Measurements from ENCODE around the gene MUC5AC.
"Not testable (repeated sequence)": the region's sequence is repeated elsewhere in the genome, so short reads cannot be mapped to it uniquely, and the experiment has no call there.

The MUC5AC gene

GRCh38 chr11:1164779-1165255, 7.1 kb downstream of the MUC5AC start:
- not testable (repeated sequence) for H3K4me3 ChIP-seq (ENCODE audit: insufficient read depth, low read depth, low read length); H3K27me3 ChIP-seq (ENCODE audit: control insufficient read depth, insufficient read depth, low read length, poor library complexity, severe bottlenecking); H3K9me3 ChIP-seq (ENCODE audit: control insufficient read depth, low read length); H3K4me1 ChIP-seq (ENCODE audit: control insufficient read depth, insufficient read depth, low read length); H3K36me3 ChIP-seq (ENCODE audit: control insufficient read depth, insufficient read depth, low read length); H3K27ac ChIP-seq (ENCODE audit: insufficient read depth, low read depth, low read length, poor library complexity, severe bottlenecking)
- WGBS, 2 experiments: 90 to 91% methylated on average over 10 of the region's 10 CpGs

GRCh38 chr11:1165256-1166041, 7.7 kb downstream of the MUC5AC start:
- 93% methylated on average over 30 of the region's 30 CpGs for WGBS, 2 experiments
- Histone ChIP-seq H3K27me3 (ENCODE audit: control insufficient read depth, insufficient read depth, low read length, poor library complexity, severe bottlenecking) (no peaks in the 10 kb centered on the region), H3K36me3 (ENCODE audit: control insufficient read depth, insufficient read depth, low read length) (no peaks in the 10 kb centered on the region), H3K27ac (ENCODE audit: insufficient read depth, low read depth, low read length, poor library complexity, severe bottlenecking) (no peak overlapping the region), H3K4me1 (ENCODE audit: control insufficient read depth, insufficient read depth, low read length) (no peaks in the 10 kb centered on the region), H3K4me3 (ENCODE audit: insufficient read depth, low read depth, low read length) (no peak overlapping the region), H3K9me3 (ENCODE audit: control insufficient read depth, low read length) (no peaks in the 10 kb centered on the region)

GRCh38 chr11:1167256-1167655, 9.5 kb downstream of the MUC5AC start:
- H3K36me3 ChIP-seq (ENCODE audit: control insufficient read depth, insufficient read depth, low read length): no peaks in the 10 kb centered on the region
- H3K27me3 ChIP-seq (ENCODE audit: control insufficient read depth, insufficient read depth, low read length, poor library complexity, severe bottlenecking): no peaks in the 10 kb centered on the region
- no peak overlapping the region for H3K27ac ChIP-seq (ENCODE audit: insufficient read depth, low read depth, low read length, poor library complexity, severe bottlenecking)
- 89 to 90% methylated on average over 7 of the region's 7 CpGs for WGBS, 2 experiments
- no peaks in the 10 kb centered on the region for H3K9me3 ChIP-seq (ENCODE audit: control insufficient read depth, low read length)
- H3K4me3 ChIP-seq (ENCODE audit: insufficient read depth, low read depth, low read length): no peak overlapping the region
- no peaks in the 10 kb centered on the region for H3K4me1 ChIP-seq (ENCODE audit: control insufficient read depth, insufficient read depth, low read length)

- WGBS, 2 experiments: 85% methylated on average over 19 of the region's 19 CpGs
- Histone ChIP-seq H3K4me1 (ENCODE audit: control insufficient read depth, insufficient read depth, low read length) (no peaks in the 10 kb centered on the region), H3K27ac (ENCODE audit: insufficient read depth, low read depth, low read length, poor library complexity, severe bottlenecking) (no peak overlapping the region), H3K4me3 (ENCODE audit: insufficient read depth, low read depth, low read length) (no peak overlapping the region), H3K36me3 (ENCODE audit: control insufficient read depth, insufficient read depth, low read length) (no peaks in the 10 kb centered on the region), H3K9me3 (ENCODE audit: control insufficient read depth, low read length) (no peaks in the 10 kb centered on the region), H3K27me3 (ENCODE audit: control insufficient read depth, insufficient read depth, low read length, poor library complexity, severe bottlenecking) (no peaks in the 10 kb centered on the region)
Observed at GRCh38 chr11:1167751-1168231, 10.0 kb downstream of the MUC5AC start.

GRCh38 chr11:1168256-1168655, 10.5 kb downstream of the MUC5AC start:
- Histone ChIP-seq H3K4me3 (ENCODE audit: insufficient read depth, low read depth, low read length) (no peak overlapping the region), H3K27me3 (ENCODE audit: control insufficient read depth, insufficient read depth, low read length, poor library complexity, severe bottlenecking) (no peaks in the 10 kb centered on the region)
- 91 to 92% methylated on average over 11 of the region's 11 CpGs for WGBS, 2 experiments

GRCh38 chr11:1168721-1169161, 11.0 kb downstream of the MUC5AC start:
- 91 to 92% methylated on average over 23 of the region's 23 CpGs for WGBS, 2 experiments
- no peak overlapping the region for H3K27ac ChIP-seq (ENCODE audit: insufficient read depth, low read depth, low read length, poor library complexity, severe bottlenecking)
- no peaks in the 10 kb centered on the region for H3K27me3 ChIP-seq (ENCODE audit: control insufficient read depth, insufficient read depth, low read length, poor library complexity, severe bottlenecking)
- H3K4me3 ChIP-seq (ENCODE audit: insufficient read depth, low read depth, low read length): no peak overlapping the region
- no peaks in the 10 kb centered on the region for H3K36me3 ChIP-seq (ENCODE audit: control insufficient read depth, insufficient read depth, low read length)
- no peaks in the 10 kb centered on the region for H3K4me1 ChIP-seq (ENCODE audit: control insufficient read depth, insufficient read depth, low read length)
- H3K9me3 ChIP-seq (ENCODE audit: control insufficient read depth, low read length): no peaks in the 10 kb centered on the region

More at GRCh38 chr11:1168256-1168655, 10.5 kb downstream of the MUC5AC start:
- Histone ChIP-seq H3K9me3 (ENCODE audit: control insufficient read depth, low read length) (no peaks in the 10 kb centered on the region), H3K36me3 (ENCODE audit: control insufficient read depth, insufficient read depth, low read length) (no peaks in the 10 kb centered on the region), H3K27ac (ENCODE audit: insufficient read depth, low read depth, low read length, poor library complexity, severe bottlenecking) (no peak overlapping the region), H3K4me1 (ENCODE audit: control insufficient read depth, insufficient read depth, low read length) (no peaks in the 10 kb centered on the region)

GRCh38 chr11:1171223-1171984, 13.7 kb downstream of the MUC5AC start:
- Histone ChIP-seq H3K36me3 (ENCODE audit: control insufficient read depth, insufficient read depth, low read length) (no peaks in the 10 kb centered on the region), H3K27ac (ENCODE audit: insufficient read depth, low read depth, low read length, poor library complexity, severe bottlenecking) (no peak overlapping the region), H3K27me3 (ENCODE audit: control insufficient read depth, insufficient read depth, low read length, poor library complexity, severe bottlenecking) (no peaks in the 10 kb centered on the region), H3K4me3 (ENCODE audit: insufficient read depth, low read depth, low read length) (no peak overlapping the region), H3K9me3 (ENCODE audit: control insufficient read depth, low read length) (no peaks in the 10 kb centered on the region), H3K4me1 (ENCODE audit: control insufficient read depth, insufficient read depth, low read length) (no peaks in the 10 kb centered on the region)
- 69 to 71% methylated on average over 2 of the region's 3 CpGs for WGBS, 2 experiments

GRCh38 chr11:1171985-1172728, 14.4 kb downstream of the MUC5AC start:
- Histone ChIP-seq H3K4me1 (ENCODE audit: control insufficient read depth, insufficient read depth, low read length) (no peaks in the 10 kb centered on the region), H3K27ac (ENCODE audit: insufficient read depth, low read depth, low read length, poor library complexity, severe bottlenecking) (no peak overlapping the region), H3K27me3 (ENCODE audit: control insufficient read depth, insufficient read depth, low read length, poor library complexity, severe bottlenecking) (no peaks in the 10 kb centered on the region), H3K4me3 (ENCODE audit: insufficient read depth, low read depth, low read length) (no peak overlapping the region), H3K36me3 (ENCODE audit: control insufficient read depth, insufficient read depth, low read length) (no peaks in the 10 kb centered on the region), H3K9me3 (ENCODE audit: control insufficient read depth, low read length) (no peaks in the 10 kb centered on the region)
- WGBS, 2 experiments: 83 to 85% methylated on average over 22 of the region's 22 CpGs

- Histone ChIP-seq H3K36me3 (ENCODE audit: control insufficient read depth, insufficient read depth, low read length) (no peaks in the 10 kb centered on the region), H3K27ac (ENCODE audit: insufficient read depth, low read depth, low read length, poor library complexity, severe bottlenecking) (no peak overlapping the region), H3K27me3 (ENCODE audit: control insufficient read depth, insufficient read depth, low read length, poor library complexity, severe bottlenecking) (no peaks in the 10 kb centered on the region), H3K9me3 (ENCODE audit: control insufficient read depth, low read length) (no peaks in the 10 kb centered on the region), H3K4me1 (ENCODE audit: control insufficient read depth, insufficient read depth, low read length) (no peaks in the 10 kb centered on the region), H3K4me3 (ENCODE audit: insufficient read depth, low read depth, low read length) (no peak overlapping the region)
- 74 to 76% methylated on average over 4 of the region's 4 CpGs for WGBS, 2 experiments
Observed at GRCh38 chr11:1172729-1173117, 15.0 kb downstream of the MUC5AC start.

GRCh38 chr11:1173396-1173795, 15.6 kb downstream of the MUC5AC start:
- H3K9me3 ChIP-seq (ENCODE audit: control insufficient read depth, low read length); H3K27me3 ChIP-seq (ENCODE audit: control insufficient read depth, insufficient read depth, low read length, poor library complexity, severe bottlenecking); H3K4me3 ChIP-seq (ENCODE audit: insufficient read depth, low read depth, low read length); H3K27ac ChIP-seq (ENCODE audit: insufficient read depth, low read depth, low read length, poor library complexity, severe bottlenecking); H3K36me3 ChIP-seq (ENCODE audit: control insufficient read depth, insufficient read depth, low read length); H3K4me1 ChIP-seq (ENCODE audit: control insufficient read depth, insufficient read depth, low read length): not testable (repeated sequence)
- WGBS, 2 experiments: 83% methylated on average over 3 of the region's 3 CpGs

Data from ectodermal cell (in vitro differentiated cells).